ENCODE measurements around the gene GOLGA5. TPM values are rescaled to one million over a fixed set of nuclear protein-coding genes. Genes with fewer than 3 reads are reported as not detected.

Gene GOLGA5
- total and polyA plus RNA-seq, 7 experiments from 2014 or later: 9.7 to 27.9 (median 23.5) TPM

Other genes starting within 250 kb of the GOLGA5 start
- 10 to 100 TPM in 3 of 5 experiments, 1 to 10 TPM in 2; 8.7 to 28.7 (median 10.1) TPM for gene LGMN, start 45.7 kb upstream of the GOLGA5 start, total RNA-seq
- 10 to 100 TPM; 25.2 to 26.4 TPM for gene LGMN, start 45.7 kb upstream of the GOLGA5 start, polyA plus RNA-seq
- not detected for gene CHGA, start 128.8 kb downstream of the GOLGA5 start, total RNA-seq
- not detected for gene CHGA, start 128.8 kb downstream of the GOLGA5 start, polyA plus RNA-seq